ENCODE measurements around the gene MAL.

MAL gene

DNA sequence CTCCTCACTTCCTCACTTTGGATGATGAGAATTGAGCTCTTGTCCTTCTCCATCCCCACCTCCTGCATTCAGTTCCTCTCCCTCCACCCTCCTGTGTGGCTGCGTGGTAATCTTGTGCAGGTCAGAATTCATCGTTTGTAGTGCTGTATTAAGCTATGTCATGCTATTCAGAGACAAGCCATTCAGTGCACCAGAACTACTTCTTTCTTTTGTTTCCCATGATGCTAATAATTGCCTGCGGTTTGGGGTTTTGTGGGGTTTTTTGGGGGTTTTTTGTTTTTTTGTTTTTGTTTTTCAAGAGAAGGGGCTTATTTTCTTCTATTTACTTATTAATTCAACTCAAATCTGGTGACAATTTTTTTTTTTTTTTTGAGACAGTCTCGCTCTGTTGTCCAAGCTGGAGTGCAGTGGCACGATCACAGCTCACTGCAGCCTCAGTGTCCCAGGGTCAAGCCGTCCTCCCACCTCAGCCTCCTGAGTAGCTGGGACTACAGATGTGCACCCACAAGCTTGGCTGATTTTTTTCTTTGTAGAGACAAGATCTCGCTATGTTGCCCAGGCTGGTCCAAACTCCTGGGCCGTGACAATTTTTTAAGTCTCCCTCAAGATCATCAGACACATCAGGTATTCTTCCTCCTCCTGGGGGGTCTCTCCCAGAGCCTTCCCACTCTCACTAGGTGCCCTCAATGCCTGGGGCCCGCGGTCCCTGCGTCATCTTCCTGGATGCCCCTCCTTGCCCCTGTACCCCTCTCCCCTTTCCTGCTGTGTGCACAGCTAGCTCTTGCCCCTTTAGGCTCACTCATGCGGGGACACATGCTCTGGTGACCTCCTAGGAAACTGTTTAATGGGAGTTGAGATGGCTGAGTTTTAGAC, 37.8 kb downstream of the MAL start:
- ATAC-seq (no peak), DNase-seq (ENCODE audit: low spot score in 2 of 2) (no peak)
- H3K4me1 Mint-ChIP-seq = peaks cover 15% of the 10 kb centered on the region
- no peaks in the 10 kb centered on the region for H3K9me3 Mint-ChIP-seq
- no peaks in the 10 kb centered on the region for H3K36me3 Mint-ChIP-seq
- no peak overlapping the region for H3K4me3 Mint-ChIP-seq
- H3K27ac Mint-ChIP-seq = no peak overlapping the region

DNA sequence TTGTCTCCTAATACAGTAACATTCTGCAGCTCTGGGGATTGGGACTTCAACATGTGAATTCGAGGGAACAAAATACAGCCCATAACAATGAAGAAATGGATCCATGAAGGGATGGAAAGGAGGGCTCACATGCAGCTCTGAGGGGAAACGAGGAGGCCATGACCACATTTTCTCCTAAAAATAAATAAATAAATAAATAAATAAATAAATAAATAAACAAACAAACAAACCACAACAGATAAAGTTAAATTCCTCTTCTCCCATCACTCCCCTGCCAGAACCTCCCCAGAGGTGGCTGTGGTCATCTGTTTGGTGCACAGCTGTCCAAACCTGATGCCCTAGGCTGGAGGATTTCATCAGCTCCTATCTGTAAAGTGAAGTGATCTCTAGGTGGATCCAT, 42.7 kb downstream of the MAL start:
- no peaks in the 10 kb centered on the region for H3K36me3 Mint-ChIP-seq
- H3K4me3 Mint-ChIP-seq = no peak overlapping the region
- peaks cover under 1% of the 10 kb centered on the region for H3K4me1 Mint-ChIP-seq

DNA sequence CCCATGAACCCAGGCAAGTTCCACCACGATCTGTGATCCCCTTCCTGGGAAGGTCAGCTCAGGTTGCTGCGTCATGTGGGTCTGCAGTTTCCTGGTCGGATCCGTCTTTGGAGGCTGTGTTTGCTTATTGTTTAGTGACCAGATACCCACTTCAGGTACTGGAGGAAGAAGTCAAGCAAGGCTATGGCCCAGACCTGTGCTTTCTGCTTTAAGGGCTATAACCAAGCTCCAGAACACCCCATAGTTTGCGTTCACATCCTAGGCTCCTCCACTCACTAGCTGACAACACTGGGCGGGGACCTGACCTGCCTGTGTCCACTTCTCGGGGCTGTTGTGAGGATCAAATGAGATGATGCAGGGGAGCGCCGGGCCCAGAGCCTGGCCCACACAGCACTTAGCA, 44.0 kb downstream of the MAL start:
- Mint-ChIP-seq H3K36me3 (no peaks in the 10 kb centered on the region), H3K4me1 (peaks cover 8% of the 10 kb centered on the region), H3K4me3 (no peak overlapping the region), H3K27ac (no peak overlapping the region), H3K9me3 (no peaks in the 10 kb centered on the region)
- DNase-seq (ENCODE audit: low spot score in 2 of 2) (no peak), ATAC-seq (no peak)

More for the DNA sequence above, 42.7 kb downstream of the MAL start:
- no peaks in the 10 kb centered on the region for H3K9me3 Mint-ChIP-seq
- DNase-seq (ENCODE audit: low spot score in 2 of 2) = no peak
- no peak overlapping the region for H3K27ac Mint-ChIP-seq
- ATAC-seq = no peak

DNA sequence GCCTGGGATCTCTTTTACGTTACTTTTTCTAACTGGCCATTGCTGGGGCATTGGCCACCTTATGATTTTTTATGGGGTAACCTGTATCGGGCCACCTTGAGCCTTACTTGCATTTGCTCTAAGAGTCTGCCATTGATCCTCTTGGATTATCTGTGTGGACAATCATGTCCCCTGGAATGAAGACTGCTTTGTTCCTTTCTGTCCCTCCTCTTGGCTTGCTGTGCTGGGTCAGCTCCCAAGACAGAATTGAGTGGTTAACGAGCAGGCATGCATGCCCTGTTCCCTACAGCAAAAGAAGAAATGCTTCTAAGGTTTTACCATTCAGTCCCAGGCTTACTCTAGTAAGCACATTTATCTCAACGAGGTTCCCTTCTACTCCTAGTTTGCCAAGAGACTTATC, 46.3 kb downstream of the MAL start:
- H3K27ac Mint-ChIP-seq = no peak overlapping the region
- no peak overlapping the region for H3K4me3 Mint-ChIP-seq

DNA sequence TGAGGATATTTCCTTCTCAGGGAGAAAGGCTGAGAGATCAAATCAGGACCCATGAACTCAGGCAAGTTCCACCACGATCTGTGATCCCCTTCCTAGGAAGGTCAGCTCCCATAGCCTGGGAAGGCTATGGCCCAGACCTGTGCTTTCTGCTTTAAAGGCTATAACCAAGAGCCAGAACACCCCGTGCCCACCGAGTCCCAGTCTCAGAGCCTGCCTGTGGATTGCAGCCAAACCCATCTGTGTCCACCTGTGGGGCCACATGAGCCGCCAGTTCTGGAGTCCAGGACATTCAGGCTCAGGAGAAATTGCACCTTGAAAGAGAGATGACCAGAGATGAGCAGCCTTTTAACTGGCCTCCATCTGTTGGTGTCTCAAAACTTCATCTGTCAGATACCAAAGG, 46.9 kb downstream of the MAL start:
- no peak for DNase-seq (ENCODE audit: low spot score in 2 of 2)
- peaks cover 26% of the 10 kb centered on the region for H3K4me1 Mint-ChIP-seq
- no peak for ATAC-seq
- H3K27ac Mint-ChIP-seq = no peak overlapping the region
- no peaks in the 10 kb centered on the region for H3K9me3 Mint-ChIP-seq
- no peak overlapping the region for H3K4me3 Mint-ChIP-seq
- H3K36me3 Mint-ChIP-seq = no peaks in the 10 kb centered on the region

More for the DNA sequence above, 46.3 kb downstream of the MAL start:
- ATAC-seq (no peak), DNase-seq (ENCODE audit: low spot score in 2 of 2) (no peak)
- Mint-ChIP-seq H3K4me1 (peaks cover 20% of the 10 kb centered on the region), H3K9me3 (no peaks in the 10 kb centered on the region), H3K36me3 (no peaks in the 10 kb centered on the region)

DNA sequence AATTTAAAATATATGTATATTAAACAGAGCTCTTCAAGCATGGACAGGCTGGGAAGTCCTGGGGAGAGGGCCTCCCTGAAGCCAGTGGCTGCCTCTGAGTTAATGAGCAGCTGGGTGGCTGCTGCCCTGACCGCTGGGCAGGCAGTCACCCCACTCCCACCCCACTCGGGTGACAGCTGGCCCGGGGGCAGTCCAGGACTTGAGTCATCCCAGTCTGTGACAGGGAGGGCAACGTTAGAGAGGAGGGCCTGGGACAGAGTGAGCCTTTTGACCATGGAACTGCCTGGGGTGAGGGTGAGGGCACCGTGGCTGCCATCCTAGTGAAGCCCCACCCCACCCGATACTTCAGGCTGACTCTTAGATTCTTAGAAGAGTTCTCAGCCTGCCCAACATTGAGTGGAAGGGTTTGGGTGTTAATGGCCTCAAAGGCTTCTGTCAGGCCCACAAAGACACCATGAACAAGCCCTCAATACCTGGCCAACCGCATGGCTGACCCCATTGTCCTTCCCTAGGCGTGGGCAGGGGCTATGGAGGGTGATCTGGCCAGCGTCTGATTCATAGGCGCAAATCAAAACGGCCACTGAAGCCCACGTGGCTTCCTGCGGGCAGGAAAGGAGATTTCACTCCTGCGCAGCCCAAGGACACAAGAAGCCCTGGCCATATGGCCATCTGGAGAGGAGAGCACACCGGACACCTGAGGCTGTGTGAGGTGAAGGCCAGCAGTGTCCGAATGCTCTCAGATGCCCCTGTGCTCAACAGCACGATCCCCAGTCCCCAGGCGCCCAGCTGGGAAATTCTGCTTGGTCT, 48.6 kb downstream of the MAL start:
- peak overlapping the region; percentile 65 for H3K4me3 Mint-ChIP-seq
- DNase-seq (ENCODE audit: low spot score in 2 of 2) (no peak), ATAC-seq (peak; percentile 63)
- no peaks in the 10 kb centered on the region for H3K9me3 Mint-ChIP-seq
- H3K27ac Mint-ChIP-seq = peak overlapping the region; percentile 81
- peaks cover 27% of the 10 kb centered on the region for H3K4me1 Mint-ChIP-seq
- no peaks in the 10 kb centered on the region for H3K36me3 Mint-ChIP-seq

DNA sequence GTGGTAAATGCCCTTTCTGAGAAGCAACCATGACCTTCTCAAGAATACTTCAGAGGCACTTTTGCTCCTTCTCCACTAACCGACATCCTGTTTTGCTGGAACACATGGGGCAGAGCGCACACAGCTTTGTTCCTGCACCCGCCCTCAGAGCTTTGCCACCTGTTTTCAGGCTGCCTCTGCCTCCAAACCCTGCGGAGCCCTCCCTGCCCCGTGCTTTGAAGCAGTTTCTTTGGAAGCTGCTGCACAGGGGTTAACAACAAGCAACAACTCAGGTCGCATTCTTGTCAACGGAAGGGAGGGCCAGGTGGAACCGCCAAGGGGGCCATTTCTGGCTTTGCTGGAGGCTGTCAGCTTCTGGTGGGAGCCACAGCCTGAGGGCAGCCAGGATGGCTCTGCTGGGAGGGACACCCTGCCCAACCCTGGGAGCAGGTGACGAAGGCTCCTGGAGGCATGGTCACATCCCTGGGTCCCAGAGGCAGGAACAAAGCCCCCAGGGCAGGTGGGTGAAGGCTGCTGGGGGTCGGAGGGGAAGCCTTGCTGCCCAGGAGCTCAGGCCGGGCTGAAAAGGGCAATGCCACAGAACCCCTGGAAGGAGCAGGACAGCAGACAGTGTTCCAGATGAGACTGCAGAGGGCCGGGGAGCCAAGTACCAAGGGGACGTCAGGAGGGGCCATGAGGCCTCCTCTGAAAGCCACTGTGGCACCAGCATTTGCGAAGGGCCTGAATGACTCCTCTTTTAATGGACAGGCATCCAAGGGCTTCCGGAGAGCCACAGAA, 49.3 kb downstream of the MAL start:
- Mint-ChIP-seq H3K9me3 (no peaks in the 10 kb centered on the region), H3K27ac (peak overlapping the region; percentile 81), H3K36me3 (no peaks in the 10 kb centered on the region), H3K4me3 (peak overlapping the region; percentile 65), H3K4me1 (peaks cover 27% of the 10 kb centered on the region)
- ATAC-seq (peak; percentile 73), DNase-seq (ENCODE audit: low spot score in 2 of 2) (peak in 1 of 2 donors; percentile 59)

DNA sequence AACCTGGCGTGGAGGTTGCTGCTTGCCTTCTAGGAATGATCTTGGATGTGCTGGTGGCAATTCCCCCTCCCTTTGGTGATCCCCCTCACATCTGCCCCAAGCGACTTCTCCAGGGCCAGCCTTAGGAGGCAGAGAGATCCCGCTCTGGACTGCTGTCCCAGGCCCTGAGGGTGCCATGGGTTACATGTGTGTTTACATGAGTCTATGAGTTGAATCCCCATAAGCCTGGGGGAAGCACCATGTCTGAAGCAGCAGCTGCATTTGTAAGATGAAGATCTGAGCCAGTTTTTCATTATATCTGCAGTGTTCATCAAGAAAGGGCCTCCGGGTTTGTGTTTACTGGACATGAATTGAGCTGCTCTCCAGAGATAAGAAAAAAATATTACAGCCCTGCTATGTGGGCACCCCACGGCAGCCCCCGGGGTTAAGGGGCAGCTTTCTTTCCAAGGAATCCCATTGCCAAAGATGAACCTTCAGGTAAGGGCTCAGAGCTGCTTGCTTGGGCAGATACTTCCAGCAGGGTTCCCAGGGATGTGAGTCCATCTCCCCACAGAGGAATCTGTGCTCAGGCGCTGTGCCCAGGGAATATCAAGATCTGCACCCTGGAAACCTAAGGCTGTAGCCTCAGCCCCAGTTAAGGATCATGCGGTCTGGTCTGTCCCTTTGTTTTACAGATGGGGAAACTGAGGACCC, 50.1 kb downstream of the MAL start:
- Mint-ChIP-seq H3K9me3 (no peaks in the 10 kb centered on the region), H3K27ac (peak overlapping the region; percentile 81), H3K36me3 (no peaks in the 10 kb centered on the region), H3K4me1 (peaks cover 27% of the 10 kb centered on the region), H3K4me3 (peak overlapping the region; percentile 65)
- no peak for ATAC-seq
- no peak for DNase-seq (ENCODE audit: low spot score in 2 of 2)

DNA sequence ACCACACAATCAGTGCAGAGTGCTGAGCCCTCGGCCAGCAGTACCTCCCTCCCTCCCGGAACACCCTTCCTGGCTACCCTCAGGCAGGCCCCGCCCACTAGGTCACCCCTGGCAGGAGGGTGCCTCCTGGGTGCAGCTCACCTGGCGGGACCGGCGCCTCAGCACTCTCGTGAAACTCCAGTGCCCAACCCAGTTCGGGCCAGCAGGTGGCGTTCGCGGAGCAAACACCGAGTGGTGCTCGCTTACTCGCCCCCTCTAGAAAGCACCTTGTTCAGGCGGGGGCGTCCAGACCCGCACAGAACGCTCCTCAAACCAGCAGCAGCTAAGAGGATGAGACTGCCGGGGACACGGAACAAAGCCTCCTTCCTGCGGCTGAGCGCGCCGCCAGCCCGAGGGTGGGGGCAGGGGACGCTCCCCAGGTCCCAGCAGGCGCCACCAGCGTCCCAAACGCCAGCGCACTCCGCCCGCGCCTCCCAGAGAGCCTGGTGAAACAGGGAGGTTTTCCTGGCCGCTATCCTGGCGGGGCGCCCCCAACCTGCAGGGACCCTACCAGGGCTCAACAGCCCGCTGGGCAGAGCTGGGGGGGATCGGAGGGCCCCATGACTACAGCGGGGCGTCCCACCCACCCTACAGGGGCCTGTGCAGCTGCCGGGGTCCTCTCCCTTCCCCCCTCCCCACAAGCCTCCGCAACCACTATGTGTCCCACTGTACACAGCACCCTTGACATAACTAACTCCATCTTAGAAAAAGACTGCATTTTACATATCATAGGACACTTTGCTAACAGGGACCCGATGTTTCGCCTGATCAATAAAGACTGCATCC, 51.4 kb downstream of the MAL start:
- ATAC-seq (peak; percentile 81), DNase-seq (ENCODE audit: low spot score in 2 of 2) (peak; percentile 71 to 90)
- Mint-ChIP-seq H3K36me3 (no peaks in the 10 kb centered on the region), H3K4me3 (peak overlapping the region; percentile 65), H3K9me3 (no peaks in the 10 kb centered on the region), H3K4me1 (peaks cover 27% of the 10 kb centered on the region), H3K27ac (peak overlapping the region; percentile 81)

DNA sequence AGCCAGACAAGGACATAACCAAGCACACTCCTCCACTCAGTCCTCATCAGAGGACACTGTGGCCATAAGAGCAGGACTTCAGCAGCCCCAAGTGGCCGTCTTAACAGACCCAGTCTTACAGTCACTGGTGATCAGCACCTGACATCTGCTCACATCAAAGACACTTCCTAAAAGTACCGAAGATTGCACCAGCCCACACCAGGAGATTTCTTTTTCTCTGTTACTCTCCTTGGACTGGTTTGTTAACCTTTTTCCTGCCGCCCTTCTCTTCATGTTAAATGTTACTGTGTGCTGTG, 52.0 kb downstream of the MAL start:
- no peaks in the 10 kb centered on the region for H3K9me3 Mint-ChIP-seq
- ATAC-seq (no peak), DNase-seq (ENCODE audit: low spot score in 2 of 2) (no peak)
- H3K4me3 Mint-ChIP-seq = peak overlapping the region; percentile 65
- no peaks in the 10 kb centered on the region for H3K36me3 Mint-ChIP-seq
- no peak overlapping the region for H3K27ac Mint-ChIP-seq
- H3K4me1 Mint-ChIP-seq = peaks cover 27% of the 10 kb centered on the region

DNA sequence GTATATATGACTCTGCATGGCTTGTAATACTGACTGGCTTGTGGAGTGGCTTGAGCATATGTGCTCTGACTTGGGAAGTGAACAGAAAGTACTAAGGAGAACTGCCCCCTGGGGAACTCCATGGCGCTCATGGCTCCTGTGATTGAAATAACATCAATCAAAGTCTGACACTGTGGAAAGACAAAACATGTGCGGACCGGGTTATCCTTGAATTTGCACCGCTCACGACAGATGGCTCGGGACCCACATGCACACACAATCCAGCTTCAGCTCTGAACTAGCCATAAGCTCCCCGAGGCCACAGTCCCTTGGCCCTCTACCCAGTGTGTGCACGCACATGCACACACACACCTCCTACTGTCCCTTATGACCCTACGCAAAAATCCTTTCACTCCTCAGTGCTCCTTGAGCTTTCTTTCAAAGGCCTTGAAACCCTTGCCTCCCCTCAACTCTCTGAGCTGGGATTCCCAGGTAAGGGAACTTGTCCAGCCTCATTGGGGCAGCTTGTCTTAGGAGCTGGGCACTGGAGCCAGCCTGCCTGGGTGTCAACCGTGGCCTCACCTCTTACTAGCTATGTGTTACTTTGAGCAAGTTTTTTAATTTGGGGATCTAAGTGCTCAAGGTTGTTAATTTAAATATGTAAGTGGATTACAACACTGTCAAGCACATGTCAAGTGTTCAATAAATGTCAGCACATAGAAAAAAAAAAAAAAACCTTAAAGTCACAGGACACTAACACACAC, 52.5 kb downstream of the MAL start:
- DNase-seq (ENCODE audit: low spot score in 2 of 2) = no peak
- Mint-ChIP-seq H3K27ac (no peak overlapping the region), H3K4me3 (peak overlapping the region; percentile 65), H3K9me3 (no peaks in the 10 kb centered on the region), H3K36me3 (no peaks in the 10 kb centered on the region), H3K4me1 (peaks cover 27% of the 10 kb centered on the region)
- ATAC-seq = no peak

DNA sequence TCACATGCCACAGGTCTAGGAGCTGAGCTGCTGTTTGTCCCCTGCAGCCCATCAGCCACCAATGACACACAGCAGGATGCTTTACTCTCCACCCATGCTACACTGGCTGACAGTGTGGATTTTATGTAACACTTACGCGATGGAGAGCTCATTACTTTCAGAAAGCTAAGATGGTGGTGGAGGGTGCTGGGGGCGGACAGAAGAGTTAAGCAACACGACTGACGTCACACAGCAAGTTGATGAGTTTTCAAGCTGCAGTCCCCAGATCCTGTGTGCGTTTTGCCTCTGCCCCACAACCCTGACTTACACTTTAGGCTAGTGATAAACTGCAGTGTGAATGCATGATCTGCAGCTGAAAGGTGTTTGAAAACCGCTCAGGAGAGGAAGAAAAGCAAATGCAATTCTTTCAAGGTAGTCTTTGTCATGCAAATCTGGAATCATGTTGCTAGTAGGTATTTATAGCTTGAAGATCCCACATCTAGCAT, 53.7 kb downstream of the MAL start:
- Mint-ChIP-seq H3K9me3 (no peaks in the 10 kb centered on the region), H3K4me3 (no peak overlapping the region), H3K36me3 (no peaks in the 10 kb centered on the region), H3K27ac (no peak overlapping the region), H3K4me1 (peaks cover 21% of the 10 kb centered on the region)
- ATAC-seq (peak; percentile 41), DNase-seq (ENCODE audit: low spot score in 2 of 2) (no peak)

DNA sequence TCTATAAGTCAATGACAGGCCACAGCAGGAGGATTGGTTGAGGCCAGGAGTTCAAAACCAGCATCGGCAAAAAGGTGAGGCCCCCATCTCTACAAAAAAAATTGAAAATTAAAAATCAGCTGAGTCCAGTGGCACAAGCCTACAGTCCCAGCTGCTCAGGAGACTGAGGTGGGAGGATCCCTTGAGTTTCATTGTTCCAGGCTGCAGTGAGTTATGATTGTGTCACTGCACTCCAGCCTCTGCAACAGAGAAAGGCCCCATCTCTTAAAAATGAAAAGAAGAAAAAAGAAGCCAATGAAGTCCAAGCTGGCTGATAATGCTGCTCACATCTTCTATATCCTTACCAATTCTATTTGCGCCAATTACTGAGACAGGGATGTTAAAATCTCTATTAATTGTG, 57.0 kb downstream of the MAL start:
- peaks cover 25% of the 10 kb centered on the region for H3K36me3 Mint-ChIP-seq
- no peak overlapping the region for H3K27ac Mint-ChIP-seq
- no peak overlapping the region for H3K4me3 Mint-ChIP-seq
- ATAC-seq = no peak
- no peaks in the 10 kb centered on the region for H3K9me3 Mint-ChIP-seq
- peaks cover under 1% of the 10 kb centered on the region for H3K4me1 Mint-ChIP-seq
- DNase-seq (ENCODE audit: low spot score in 2 of 2) = no peak

DNA sequence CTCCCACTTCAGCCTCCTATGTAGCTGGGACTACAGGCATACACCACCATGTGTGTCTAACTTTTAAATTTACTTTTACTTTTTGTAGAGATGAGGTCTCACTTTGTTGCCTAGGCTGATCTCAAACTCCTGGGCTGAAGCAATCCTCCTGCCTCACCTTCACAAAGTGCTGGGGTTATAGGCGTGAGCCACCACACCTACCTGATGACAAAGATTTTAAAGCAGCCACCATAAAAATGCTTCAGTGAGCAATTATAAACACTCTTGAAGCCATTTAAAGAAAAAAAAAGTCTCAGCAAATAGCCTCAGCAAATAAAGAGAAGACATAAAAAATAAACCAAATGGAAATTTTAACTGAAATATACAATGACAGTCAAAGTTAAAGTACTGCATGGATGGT, 60.5 kb downstream of the MAL start:
- no peaks in the 10 kb centered on the region for H3K4me1 Mint-ChIP-seq
- peaks cover 60% of the 10 kb centered on the region for H3K36me3 Mint-ChIP-seq
- no peaks in the 10 kb centered on the region for H3K9me3 Mint-ChIP-seq
- DNase-seq (ENCODE audit: low spot score in 2 of 2) = no peak
- H3K4me3 Mint-ChIP-seq = no peak overlapping the region
- no peak overlapping the region for H3K27ac Mint-ChIP-seq
- no peak for ATAC-seq

All from stimulated activated effector memory CD8-positive, alpha-beta T cell treated with anti-CD3 and anti-CD28 coated beads, Interleukin-12 subunit alpha, Interleukin-12 subunit beta, amount 100 ng/mL, for 72 hours (primary cell).